Stimulated activated CD4-positive, alpha-beta T cell treated with anti-CD3 and anti-CD28 coated beads, Interleukin-2, amount 100 ng/mL, for 24 hours (primary cell): ENCODE measurements around the gene MAGOH.
"Not testable (repeated sequence)": the region's sequence is repeated elsewhere in the genome, so short reads cannot be mapped to it uniquely, and the experiment has no call there.

Experiments used
- DNase-seq, 2 donors: peaks; one replicate each; pipeline ENCODE4 v3.0.0-alpha.2; 2020

MAGOH gene

GRCh38 chr1:53238197-53239155 is at the start of gene MAGOH:
MAGOH (minus strand) TSS chr1:53238518; CDS start chr1:53238448, 70 bp downstream.
- peak; percentile 95 for DNase-seq

DNA sequence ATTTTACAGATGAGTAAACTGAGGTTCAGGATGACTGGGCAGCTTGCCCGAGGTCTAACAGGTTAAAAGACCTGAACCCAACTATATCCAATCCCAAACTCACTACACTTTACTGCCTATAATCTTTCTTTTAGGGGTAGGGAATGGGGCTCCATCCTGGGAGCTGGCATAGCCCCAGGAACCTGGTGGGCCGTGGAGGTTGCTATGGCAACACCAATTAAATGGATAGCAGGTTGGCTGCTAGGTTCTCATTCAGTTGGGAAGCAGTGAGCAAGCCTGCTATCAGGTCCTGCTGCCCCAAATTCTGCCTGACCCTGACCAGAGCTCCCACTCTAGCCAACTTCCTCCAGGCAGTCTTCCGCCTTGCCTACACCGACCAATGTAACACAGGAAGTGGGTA is 48.6 kb upstream of the MAGOH start:
- no peak for DNase-seq

- no peak for DNase-seq
Measured at GRCh38 chr1:53285969-53286760, 47.8 kb upstream of the MAGOH start.

DNA sequence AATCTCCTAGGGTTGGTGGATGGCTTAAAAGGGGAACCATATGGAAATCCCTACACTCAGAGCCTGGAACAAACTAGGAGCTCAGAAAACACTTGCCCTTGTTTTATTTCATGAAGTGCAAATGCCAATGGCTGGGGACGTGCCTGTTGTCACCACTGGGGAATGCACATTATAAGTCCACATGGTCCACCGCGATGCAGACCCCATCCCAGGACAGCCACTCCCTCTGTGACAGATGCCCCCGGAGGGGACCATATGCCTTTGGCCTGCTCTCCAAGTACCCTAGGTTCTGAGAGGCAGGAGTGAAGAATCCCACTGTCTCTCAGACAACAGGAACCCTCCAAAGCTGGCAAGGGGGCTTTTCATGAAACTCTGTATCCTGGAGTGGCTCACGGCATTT is 47.2 kb upstream of the MAGOH start:
- DNase-seq, result no peak

GRCh38 chr1:53284224-53285020 is 46.1 kb upstream of the MAGOH start:
- no peak for DNase-seq

- not testable (repeated sequence) for DNase-seq
Measured at GRCh38 chr1:53283156-53283555, 44.8 kb upstream of the MAGOH start.

DNA sequence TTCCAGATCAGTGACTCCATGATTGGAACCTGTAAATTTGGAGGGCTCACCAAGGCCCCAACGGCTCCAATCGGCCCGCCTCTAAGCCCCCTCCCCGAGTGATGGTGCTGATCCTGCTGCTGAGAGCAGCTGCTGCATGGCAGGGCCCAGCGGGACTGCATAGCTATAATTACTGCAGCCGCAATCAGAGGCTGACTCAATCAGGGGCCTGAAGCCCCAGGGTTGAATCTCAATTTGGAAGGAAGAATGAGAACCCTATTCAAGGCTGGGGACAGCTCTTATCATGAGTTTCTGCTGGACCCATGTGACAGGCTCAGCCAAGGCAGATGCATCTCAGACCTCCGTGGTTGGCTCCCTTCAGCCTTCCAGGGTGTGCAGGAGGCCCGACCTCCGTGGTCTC is 42.8 kb upstream of the MAGOH start:
- DNase-seq, result no peak

GRCh38 chr1:53280496-53280895 is 42.2 kb upstream of the MAGOH start:
- no peak for DNase-seq

GRCh38 chr1:53279296-53280200 is 41.2 kb upstream of the MAGOH start:
- DNase-seq, result no peak

- DNase-seq, result peak; percentile 78 to 80
Measured at GRCh38 chr1:53278298-53278725, 40.0 kb upstream of the MAGOH start.

DNA sequence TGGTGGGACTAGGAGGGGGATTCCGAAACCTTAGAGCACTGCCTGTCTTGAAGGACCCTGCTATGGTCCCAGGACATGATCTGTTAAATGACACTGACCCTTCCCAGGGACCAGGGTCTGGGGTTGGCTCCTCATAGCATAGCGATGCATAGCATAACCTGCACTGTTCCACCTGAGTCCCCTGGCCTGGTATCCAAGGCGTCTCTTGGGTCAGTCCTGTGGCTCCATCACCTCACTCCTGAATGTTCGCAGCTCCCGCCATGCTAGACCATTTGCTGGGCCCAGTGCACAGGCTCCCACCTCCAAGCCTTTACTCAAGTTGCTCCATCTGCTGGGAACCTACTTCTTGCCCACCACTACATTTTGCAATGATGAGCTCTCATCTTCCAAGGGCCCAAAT is 39.0 kb upstream of the MAGOH start:
- DNase-seq, result no peak

GRCh38 chr1:53276902-53277281 is 38.6 kb upstream of the MAGOH start:
- no peak for DNase-seq

DNA sequence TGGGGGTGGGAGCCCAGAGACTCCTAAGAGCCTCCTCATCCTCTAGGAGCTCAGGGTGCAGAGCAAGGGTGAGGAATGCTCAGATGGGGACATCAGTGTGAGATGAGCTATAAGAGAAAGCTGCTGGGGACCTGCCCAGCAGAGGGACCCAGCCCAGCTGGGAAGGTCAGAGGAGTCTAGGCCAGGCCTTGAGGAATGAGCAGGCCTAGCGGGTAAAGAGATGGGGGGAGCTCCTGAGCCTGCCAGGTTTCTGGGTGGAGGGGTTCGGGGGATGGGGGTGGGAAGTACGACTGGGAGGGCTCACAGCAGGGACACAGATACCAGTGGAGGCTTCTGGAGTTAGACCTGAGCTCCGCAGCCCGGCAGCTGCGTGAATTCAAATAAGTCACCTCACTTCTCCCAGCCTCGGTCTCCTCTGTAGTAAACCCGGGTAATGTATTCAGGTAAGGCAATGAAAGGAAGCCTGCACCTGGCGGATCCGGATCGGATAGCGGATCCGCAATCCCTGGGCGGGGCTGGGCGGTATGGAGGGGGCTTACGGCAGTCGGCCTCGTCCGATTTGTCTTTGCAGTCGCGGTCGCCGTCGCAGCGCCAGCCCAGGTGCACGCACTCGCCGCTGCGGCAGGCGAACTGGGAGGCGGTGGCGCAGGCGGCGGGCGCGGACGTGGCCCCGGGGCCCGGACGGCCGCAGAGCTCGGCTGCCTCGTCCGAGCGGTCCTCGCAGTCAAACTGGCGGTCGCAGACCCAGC is 38.0 kb upstream of the MAGOH start:
- DNase-seq, result no peak

DNA sequence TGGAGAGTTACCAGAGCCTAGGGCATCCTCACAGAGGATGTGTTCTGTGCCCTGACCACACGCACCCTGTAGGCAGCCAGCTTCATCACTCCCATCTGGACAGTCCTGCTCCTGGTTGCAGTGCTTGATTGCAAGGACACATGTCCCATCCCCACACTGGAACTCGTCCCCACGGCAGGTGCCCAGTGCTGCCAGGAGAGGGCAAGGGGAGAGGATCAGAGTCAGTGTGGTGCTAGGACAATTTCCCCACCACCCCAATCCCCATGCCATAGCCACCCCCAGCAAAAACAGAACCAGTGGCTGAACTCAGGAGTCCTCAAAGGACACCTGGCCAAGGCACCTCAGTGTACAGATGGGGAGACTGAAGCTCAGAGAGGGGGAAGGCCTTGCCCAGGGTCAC is 37.2 kb upstream of the MAGOH start:
- DNase-seq, result no peak

- DNase-seq, result no peak
Measured at GRCh38 chr1:53274541-53275185, 36.3 kb upstream of the MAGOH start.

DNA sequence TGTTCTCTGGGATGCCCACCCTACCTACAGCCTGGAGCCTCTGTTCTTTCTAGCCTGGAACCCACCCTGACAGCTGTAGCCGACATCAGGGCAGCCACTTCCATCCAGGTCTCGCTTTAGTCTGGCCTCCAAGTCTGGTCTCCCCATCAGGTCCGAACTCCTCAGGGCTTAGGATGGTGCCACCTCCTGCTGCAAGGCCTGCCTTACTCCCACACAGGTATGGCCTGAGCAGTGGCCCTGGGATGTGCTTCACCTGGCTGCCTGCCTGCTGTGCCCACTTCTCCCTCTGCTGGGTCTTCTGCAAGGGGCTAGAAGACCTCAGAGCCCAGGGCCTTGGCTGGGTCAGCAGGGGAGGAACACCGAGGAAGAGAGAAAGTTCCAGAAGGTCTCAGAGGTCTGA is 35.7 kb upstream of the MAGOH start:
- DNase-seq, result no peak

DNA sequence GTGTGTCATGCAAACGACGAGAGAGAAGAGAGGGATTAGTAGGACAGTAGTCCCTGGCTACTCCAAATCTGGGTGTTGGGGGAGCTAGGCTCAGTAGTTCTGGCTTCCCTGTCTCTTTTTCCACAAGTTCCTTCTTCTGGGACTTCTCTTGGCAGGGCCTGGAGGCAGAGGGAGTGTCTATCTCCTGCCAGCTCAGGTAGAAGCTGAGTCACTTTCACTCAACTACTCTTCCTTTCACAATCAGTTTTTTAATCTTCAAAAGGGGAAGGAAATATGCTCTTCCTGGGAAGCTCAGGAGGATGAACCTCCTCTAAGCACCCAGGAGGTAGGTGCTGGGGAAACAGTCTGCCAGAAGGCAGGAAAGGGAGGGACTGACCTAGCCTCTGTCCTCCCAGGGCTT is 35.2 kb upstream of the MAGOH start:
- DNase-seq, result no peak

DNA sequence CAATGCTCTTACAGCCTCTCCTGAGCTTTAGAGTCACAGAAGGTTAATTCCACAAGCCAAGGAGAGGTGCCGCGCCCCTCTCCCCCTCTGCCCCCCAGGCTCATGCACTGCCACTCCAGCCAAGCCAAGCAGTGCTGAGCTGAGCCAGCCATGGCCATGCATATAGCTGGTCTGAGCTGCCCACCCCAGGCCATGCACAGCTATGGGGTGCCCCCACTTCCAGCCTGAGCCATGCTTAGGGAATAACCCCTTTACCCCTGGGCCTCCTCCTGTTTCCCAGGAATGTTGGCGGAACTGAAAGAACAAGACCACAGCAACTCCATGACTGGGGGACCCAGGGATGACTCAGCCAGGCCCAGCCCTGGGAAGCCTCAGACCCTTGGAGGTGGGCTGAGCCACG is 34.0 kb upstream of the MAGOH start:
- DNase-seq, result no peak

GRCh38 chr1:53271446-53272090 is 33.2 kb upstream of the MAGOH start:
- DNase-seq, result no peak

DNA sequence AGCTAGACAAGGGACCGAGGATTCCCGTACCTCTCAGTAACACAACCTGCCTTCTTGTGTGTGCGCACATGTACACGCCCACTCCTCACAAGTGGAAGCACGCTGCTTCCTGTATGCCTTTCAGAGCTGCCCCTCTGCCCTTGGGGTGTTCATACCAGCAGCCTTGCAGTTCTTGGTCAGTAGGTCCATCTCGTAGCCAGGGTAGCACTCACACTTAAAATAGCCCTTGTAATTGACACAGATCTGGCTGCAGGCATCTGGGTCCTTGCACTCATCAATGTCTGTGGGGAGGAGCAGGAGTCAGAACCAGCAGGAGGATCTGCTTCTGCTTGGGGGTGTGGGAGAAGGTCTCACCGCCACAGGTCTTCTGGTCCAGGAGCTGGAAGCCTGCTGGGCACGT is 32.6 kb upstream of the MAGOH start:
- DNase-seq, result no peak
